Occipital lobe (tissue), 2 donors: ENCODE data around the gene ARHGAP20. TPM values are rescaled to one million over a fixed set of nuclear protein-coding genes. Genes with fewer than 3 reads are reported as not detected.

ENCODE experiments used
- DNase-seq: peaks from one replicate; lab custom pipeline; 2025; lab: John Stamatoyannopoulos, UW
- total RNA-seq: library from RNA; depleted of rRNA; stranded (reverse); fragments of >200 nt; gene quantifications from one replicate; pipeline ENCODE4 v1.2.3, GENCODE V29; 2014

The ARHGAP20 gene
- total RNA-seq, 1 donor from 2014 or later = 66.6 TPM

DNA sequence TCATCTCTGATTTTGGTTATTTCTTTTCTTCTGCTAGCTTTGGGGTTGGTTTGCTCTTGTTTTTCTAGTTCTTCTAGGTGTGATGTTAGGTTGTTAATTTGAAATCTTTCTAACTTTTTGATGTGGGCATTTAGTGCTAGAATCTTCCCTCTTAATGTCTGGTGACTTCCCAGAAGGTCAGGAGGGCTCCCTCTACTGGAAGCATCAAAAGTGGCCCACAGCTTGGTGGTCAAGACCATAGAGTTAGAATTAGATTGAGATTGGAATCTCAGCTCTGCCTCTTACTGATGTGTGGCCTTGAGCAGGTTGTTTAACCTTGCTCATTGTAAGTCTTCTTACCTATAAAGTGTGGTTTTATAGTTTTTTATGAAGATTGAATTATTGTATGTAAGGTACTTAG lies 183.2 kb downstream of the ARHGAP20 start:
- DNase-seq = no peak

- DNase-seq = no peak
Measured at GRCh38 chr11:110527146-110527545, 185.1 kb downstream of the ARHGAP20 start.
